Brain microvascular endothelial cell (primary cell): ENCODE data around the gene LMF2.

ENCODE experiments used
- DNase-seq: peaks from one replicate; pipeline ENCODE4 v3.0.0-alpha.2; 2020
- H3K27ac ChIP-seq: fragments of 250-450 bp; sonication (Bioruptor Pico); 2 replicates; pipeline ENCODE4 v1.5.1; 2020; ENCODE audit warnings: mild to moderate bottlenecking, moderate library complexity
- H3K27me3 ChIP-seq: fragments of 250-450 bp; sonication (Bioruptor Pico); replicated peaks from 2 replicates; pipeline ENCODE4 v1.5.1; 2020; ENCODE audit warnings: mild to moderate bottlenecking
- H3K36me3 ChIP-seq: fragments of 250-450 bp; sonication (Bioruptor Pico); replicated peaks from 2 replicates; pipeline ENCODE4 v1.5.1; 2020; ENCODE audit warnings: mild to moderate bottlenecking
- H3K4me3 ChIP-seq: 2 replicates; pipeline ENCODE4 v1.5.1; 2011; ENCODE audit warnings: low read depth, mild to moderate bottlenecking, control low read depth, low read length, moderate library complexity
- CTCF ChIP-seq: IDR thresholded peaks from 2 replicates; pipeline ENCODE4 v1.5.1; 2011; ENCODE audit warnings: low read depth, mild to moderate bottlenecking, moderate library complexity, low read length, control low read depth, inconsistent platforms; ENCODE audit errors: missing control alignments
- in situ Hi-C: cut with HindIII; loops from 2 replicates; pipeline ENCODE4 v1.10.0; 2017; ENCODE audit warnings: low sequenced_read_pairs, low pct_ligation_motif_present

Gene LMF2

GRCh38 chr22:50548921-50549790 lies 41.7 kb upstream of the LMF2 start:
- in situ Hi-C loops = no loop called here
- Histone ChIP-seq H3K27ac (no peak overlapping the region), H3K36me3 (no peaks in the 10 kb centered on the region), H3K4me3 (no peak overlapping the region), H3K27me3 (peaks cover 40% of the 10 kb centered on the region)
- TF ChIP-seq CTCF = no peak
- no peak for DNase-seq

- DNase-seq = no peak
- no peak overlapping the region for H3K27ac ChIP-seq
- H3K27me3 ChIP-seq = peaks cover 40% of the 10 kb centered on the region
- in situ Hi-C loops = no loop called here
- no peak for TF ChIP-seq CTCF
- H3K36me3 ChIP-seq = no peaks in the 10 kb centered on the region
- H3K4me3 ChIP-seq = no peak overlapping the region
Measured at GRCh38 chr22:50548040-50548920, 40.8 kb upstream of the LMF2 start.

GRCh38 chr22:50547263-50547985 lies 39.9 kb upstream of the LMF2 start:
- Histone ChIP-seq H3K36me3 (no peaks in the 10 kb centered on the region), H3K27me3 (peaks cover 40% of the 10 kb centered on the region), H3K27ac (no peak overlapping the region), H3K4me3 (no peak overlapping the region)
- TF ChIP-seq CTCF = no peak
- in situ Hi-C loops = no loop called here
- no peak for DNase-seq

GRCh38 chr22:50546326-50547262 lies 39.1 kb upstream of the LMF2 start:
- H3K27ac ChIP-seq = no peak overlapping the region

More at GRCh38 chr22:50546326-50547262, 39.1 kb upstream of the LMF2 start:
- no peak for DNase-seq
- Histone ChIP-seq H3K4me3 (no peak overlapping the region), H3K27me3 (peaks cover 40% of the 10 kb centered on the region), H3K36me3 (no peaks in the 10 kb centered on the region)
- no peak for TF ChIP-seq CTCF
- in situ Hi-C loops = no loop called here
